ENCODE data around the gene AP2A1. TPM values are rescaled to one million over a fixed set of nuclear protein-coding genes. Genes with fewer than 3 reads are reported as not detected.

Gene AP2A1
- total RNA-seq, 1 donor from 2014 or later: 146 TPM

GRCh38 chr19:49776371-49776764 is 9.6 kb downstream of the AP2A1 start:
- Mint-ChIP-seq H3K36me3 (ENCODE audit: low read depth) (peaks cover 3% of the 10 kb centered on the region), H3K4me1 (ENCODE audit: low read depth) (peaks cover 12% of the 10 kb centered on the region), H3K27me3 (ENCODE audit: low read depth) (no peaks in the 10 kb centered on the region), H3K4me3 (ENCODE audit: unreplicated experiment) (no peak overlapping the region), H3K9me3 (ENCODE audit: low read depth) (no peaks in the 10 kb centered on the region), H3K27ac (ENCODE audit: unreplicated experiment) (no peak overlapping the region)
- DNase-seq (ENCODE audit: low spot score): no peak
- TF ChIP-seq, protein P1, sequence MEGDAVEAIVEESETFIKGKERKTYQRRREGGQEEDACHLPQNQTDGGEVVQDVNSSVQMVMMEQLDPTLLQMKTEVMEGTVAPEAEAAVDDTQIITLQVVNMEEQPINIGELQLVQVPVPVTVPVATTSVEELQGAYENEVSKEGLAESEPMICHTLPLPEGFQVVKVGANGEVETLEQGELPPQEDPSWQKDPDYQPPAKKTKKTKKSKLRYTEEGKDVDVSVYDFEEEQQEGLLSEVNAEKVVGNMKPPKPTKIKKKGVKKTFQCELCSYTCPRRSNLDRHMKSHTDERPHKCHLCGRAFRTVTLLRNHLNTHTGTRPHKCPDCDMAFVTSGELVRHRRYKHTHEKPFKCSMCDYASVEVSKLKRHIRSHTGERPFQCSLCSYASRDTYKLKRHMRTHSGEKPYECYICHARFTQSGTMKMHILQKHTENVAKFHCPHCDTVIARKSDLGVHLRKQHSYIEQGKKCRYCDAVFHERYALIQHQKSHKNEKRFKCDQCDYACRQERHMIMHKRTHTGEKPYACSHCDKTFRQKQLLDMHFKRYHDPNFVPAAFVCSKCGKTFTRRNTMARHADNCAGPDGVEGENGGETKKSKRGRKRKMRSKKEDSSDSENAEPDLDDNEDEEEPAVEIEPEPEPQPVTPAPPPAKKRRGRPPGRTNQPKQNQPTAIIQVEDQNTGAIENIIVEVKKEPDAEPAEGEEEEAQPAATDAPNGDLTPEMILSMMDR (IDR thresholded peaks at IDR 0.05): no peak

GRCh38 chr19:49779731-49780555 is 13.1 kb downstream of the AP2A1 start:
- Mint-ChIP-seq H3K4me1 (ENCODE audit: low read depth) (no peaks in the 10 kb centered on the region), H3K4me3 (ENCODE audit: unreplicated experiment) (no peak overlapping the region), H3K9me3 (ENCODE audit: low read depth) (no peaks in the 10 kb centered on the region), H3K27ac (ENCODE audit: unreplicated experiment) (peak overlapping the region; percentile 36), H3K27me3 (ENCODE audit: low read depth) (no peaks in the 10 kb centered on the region), H3K36me3 (ENCODE audit: low read depth) (peaks cover 14% of the 10 kb centered on the region)
- no peak for DNase-seq (ENCODE audit: low spot score)
- TF ChIP-seq, protein P1 (IDR thresholded peaks at IDR 0.05): no peak

DNA sequence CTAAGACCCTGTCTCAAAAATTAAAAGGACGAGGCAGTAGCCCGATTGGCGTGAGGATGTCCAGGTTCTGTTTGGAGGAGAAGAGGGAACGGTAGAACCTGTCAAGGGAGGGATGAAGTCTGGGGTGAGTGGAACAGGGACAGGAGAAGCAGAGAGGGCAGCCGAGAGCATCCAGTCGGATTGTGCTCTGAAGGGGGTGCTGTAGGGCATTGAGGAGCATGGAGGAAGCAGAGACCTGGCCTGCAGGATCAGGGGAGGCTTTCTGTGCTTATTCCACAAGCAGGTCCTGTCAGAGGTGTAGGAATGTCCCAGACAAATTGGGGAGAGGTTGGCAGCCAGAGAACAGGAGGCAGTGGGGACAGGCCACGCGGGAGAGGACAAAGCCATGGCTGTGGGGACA is 14.1 kb downstream of the AP2A1 start:
- peaks cover 19% of the 10 kb centered on the region for H3K36me3 Mint-ChIP-seq (ENCODE audit: low read depth)
- H3K27me3 Mint-ChIP-seq (ENCODE audit: low read depth): no peaks in the 10 kb centered on the region
- no peak overlapping the region for H3K4me3 Mint-ChIP-seq (ENCODE audit: unreplicated experiment)
- peaks cover 3% of the 10 kb centered on the region for H3K4me1 Mint-ChIP-seq (ENCODE audit: low read depth)
- no peaks in the 10 kb centered on the region for H3K9me3 Mint-ChIP-seq (ENCODE audit: low read depth)
- H3K27ac Mint-ChIP-seq (ENCODE audit: unreplicated experiment): peak overlapping the region; percentile 65
- TF ChIP-seq, protein P1 (IDR thresholded peaks at IDR 0.05): no peak
- no peak for DNase-seq (ENCODE audit: low spot score)

DNA sequence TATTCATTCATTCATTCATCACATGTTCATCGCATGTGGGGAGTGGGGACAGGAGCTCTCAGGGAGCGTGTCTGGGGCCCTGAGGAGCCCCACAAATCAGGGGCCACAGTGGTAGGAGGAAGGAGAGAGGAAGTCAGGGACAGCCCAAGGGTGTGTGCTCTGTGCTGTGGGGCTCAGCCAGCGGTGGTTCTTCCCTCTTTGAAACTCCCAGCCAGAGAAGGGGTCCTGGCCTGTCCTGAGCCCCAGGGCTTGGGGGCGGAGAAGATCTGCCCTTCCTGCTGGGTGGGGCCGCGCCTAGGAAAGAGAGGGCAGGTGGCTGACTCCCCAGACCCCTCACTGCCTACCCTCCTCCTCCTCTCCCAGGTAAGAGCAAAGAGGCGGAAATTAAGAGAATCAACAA is 14.6 kb downstream of the AP2A1 start:
- H3K9me3 Mint-ChIP-seq (ENCODE audit: low read depth): no peaks in the 10 kb centered on the region
- H3K36me3 Mint-ChIP-seq (ENCODE audit: low read depth): peaks cover 19% of the 10 kb centered on the region
- no peaks in the 10 kb centered on the region for H3K27me3 Mint-ChIP-seq (ENCODE audit: low read depth)
- no peak overlapping the region for H3K4me3 Mint-ChIP-seq (ENCODE audit: unreplicated experiment)
- TF ChIP-seq, protein P1 (IDR thresholded peaks at IDR 0.05): no peak
- H3K4me1 Mint-ChIP-seq (ENCODE audit: low read depth): peaks cover 9% of the 10 kb centered on the region
- peak overlapping the region; percentile 65 for H3K27ac Mint-ChIP-seq (ENCODE audit: unreplicated experiment)
- DNase-seq (ENCODE audit: low spot score): no peak

- Mint-ChIP-seq H3K27me3 (ENCODE audit: low read depth) (no peaks in the 10 kb centered on the region), H3K9me3 (ENCODE audit: low read depth) (no peaks in the 10 kb centered on the region), H3K36me3 (ENCODE audit: low read depth) (peaks cover 19% of the 10 kb centered on the region), H3K27ac (ENCODE audit: unreplicated experiment) (no peak overlapping the region), H3K4me1 (ENCODE audit: low read depth) (peaks cover 13% of the 10 kb centered on the region), H3K4me3 (ENCODE audit: unreplicated experiment) (no peak overlapping the region)
- TF ChIP-seq, protein P1 (IDR thresholded peaks at IDR 0.05): no peak
- no peak for DNase-seq (ENCODE audit: low spot score)
Measured at GRCh38 chr19:49782515-49782914, 15.7 kb downstream of the AP2A1 start.

Data from chondrocyte (in vitro differentiated cells).